H1 (cell line): ENCODE measurements around the gene MSL1. TPM values are rescaled to one million over a fixed set of nuclear protein-coding genes. Genes with fewer than 3 reads are reported as not detected.

ENCODE experiments used
- JUN ChIP-seq: IDR thresholded peaks from 2 replicates; pipeline ENCODE4 v1.6.1; 2011; ENCODE audit warnings: low read depth, mild to moderate bottlenecking, improper control_type of control experiment, low read length
- POLR2AphosphoS5 ChIP-seq: IDR thresholded peaks from 2 replicates; pipeline ENCODE4 v1.6.1; 2011; ENCODE audit warnings: low read depth, low read length
- ZNF274 ChIP-seq: IDR thresholded peaks from 2 replicates; pipeline ENCODE4 v1.7.0; 2012; ENCODE audit warnings: low read length, borderline replicate concordance; ENCODE audit errors: extremely low read depth
- polyA plus RNA-seq, 7 experiments: library from polyadenylated mRNA; depleted of rRNA in 3 of 7; stranded (reverse) in 5 of 7; unstranded in 2 of 7; fragments of >200 nt in 5 of 7; fragments of 200-250 nt in 2 of 7; gene quantifications; 1 replicate in 5 of 7; 2 replicates in 1 of 7; 4 replicates in 1 of 7; pipeline versions ENCODE4 v1.2.1 to v1.2.3, GENCODE V29; 2011 to 2013; ENCODE audit warnings: missing spikeins in 2 of 7, mixed read lengths in 2 of 7
- total RNA-seq: library from RNA; stranded (reverse); fragmentation: NEBNext Ultra II Directional; extraction: Animal tissue kit (Norgen Biotek cat#: 25700); gene quantifications from 2 replicates; pipeline ENCODE4 v1.2.1, GENCODE V29; 2021
- TF ChIP-seq, protein P1 (sequence below): IDR thresholded peaks from 2 replicates; pipeline ENCODE4 v1.6.1; 2012; ENCODE audit warnings: low read length, inconsistent platforms
- TF ChIP-seq, protein P2 (sequence below): fragments of 300-600 bp; sonication (generic); IDR thresholded peaks from 2 replicates; pipeline ENCODE4 v1.7.1; 2012; ENCODE audit warnings: low read length, moderate library complexity, mild to moderate bottlenecking, inconsistent platforms; ENCODE audit not compliant: insufficient replicate concordance
- TF ChIP-seq, protein P3 (sequence below): IDR thresholded peaks from 2 replicates; pipeline ENCODE4 v1.6.1; 2012; ENCODE audit warnings: inconsistent platforms

The MSL1 gene
- total and polyA plus RNA-seq, 2 of the 8 experiments (the other 6 are each of a cell fraction or from before 2014, with no cell fraction given) = 24.1 to 66.5 TPM

DNA sequence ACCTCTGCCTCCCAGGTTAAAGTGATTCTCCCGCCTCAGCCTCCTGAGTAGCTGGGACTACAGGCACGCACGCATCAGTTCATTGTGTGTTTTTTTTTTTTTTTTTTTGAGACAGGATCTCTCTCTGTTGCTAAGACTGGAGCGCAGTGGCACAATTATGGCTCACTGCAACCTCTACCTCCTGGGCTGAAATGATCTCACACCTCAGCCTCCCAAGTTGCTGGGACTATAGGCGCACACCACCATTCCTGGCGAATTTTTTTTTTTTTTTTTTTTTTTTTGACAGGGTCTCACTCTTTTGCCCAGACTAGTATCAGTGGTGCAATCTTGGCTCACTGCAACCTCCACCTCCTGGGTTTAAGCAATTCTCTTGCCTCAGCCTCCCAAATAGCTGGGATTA is 37.7 kb downstream of the MSL1 start (continued):
- TF ChIP-seq, protein P1, sequence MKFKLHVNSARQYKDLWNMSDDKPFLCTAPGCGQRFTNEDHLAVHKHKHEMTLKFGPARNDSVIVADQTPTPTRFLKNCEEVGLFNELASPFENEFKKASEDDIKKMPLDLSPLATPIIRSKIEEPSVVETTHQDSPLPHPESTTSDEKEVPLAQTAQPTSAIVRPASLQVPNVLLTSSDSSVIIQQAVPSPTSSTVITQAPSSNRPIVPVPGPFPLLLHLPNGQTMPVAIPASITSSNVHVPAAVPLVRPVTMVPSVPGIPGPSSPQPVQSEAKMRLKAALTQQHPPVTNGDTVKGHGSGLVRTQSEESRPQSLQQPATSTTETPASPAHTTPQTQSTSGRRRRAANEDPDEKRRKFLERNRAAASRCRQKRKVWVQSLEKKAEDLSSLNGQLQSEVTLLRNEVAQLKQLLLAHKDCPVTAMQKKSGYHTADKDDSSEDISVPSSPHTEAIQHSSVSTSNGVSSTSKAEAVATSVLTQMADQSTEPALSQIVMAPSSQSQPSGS = no peak
- no peak for TF ChIP-seq JUN
- TF ChIP-seq, protein P2, sequence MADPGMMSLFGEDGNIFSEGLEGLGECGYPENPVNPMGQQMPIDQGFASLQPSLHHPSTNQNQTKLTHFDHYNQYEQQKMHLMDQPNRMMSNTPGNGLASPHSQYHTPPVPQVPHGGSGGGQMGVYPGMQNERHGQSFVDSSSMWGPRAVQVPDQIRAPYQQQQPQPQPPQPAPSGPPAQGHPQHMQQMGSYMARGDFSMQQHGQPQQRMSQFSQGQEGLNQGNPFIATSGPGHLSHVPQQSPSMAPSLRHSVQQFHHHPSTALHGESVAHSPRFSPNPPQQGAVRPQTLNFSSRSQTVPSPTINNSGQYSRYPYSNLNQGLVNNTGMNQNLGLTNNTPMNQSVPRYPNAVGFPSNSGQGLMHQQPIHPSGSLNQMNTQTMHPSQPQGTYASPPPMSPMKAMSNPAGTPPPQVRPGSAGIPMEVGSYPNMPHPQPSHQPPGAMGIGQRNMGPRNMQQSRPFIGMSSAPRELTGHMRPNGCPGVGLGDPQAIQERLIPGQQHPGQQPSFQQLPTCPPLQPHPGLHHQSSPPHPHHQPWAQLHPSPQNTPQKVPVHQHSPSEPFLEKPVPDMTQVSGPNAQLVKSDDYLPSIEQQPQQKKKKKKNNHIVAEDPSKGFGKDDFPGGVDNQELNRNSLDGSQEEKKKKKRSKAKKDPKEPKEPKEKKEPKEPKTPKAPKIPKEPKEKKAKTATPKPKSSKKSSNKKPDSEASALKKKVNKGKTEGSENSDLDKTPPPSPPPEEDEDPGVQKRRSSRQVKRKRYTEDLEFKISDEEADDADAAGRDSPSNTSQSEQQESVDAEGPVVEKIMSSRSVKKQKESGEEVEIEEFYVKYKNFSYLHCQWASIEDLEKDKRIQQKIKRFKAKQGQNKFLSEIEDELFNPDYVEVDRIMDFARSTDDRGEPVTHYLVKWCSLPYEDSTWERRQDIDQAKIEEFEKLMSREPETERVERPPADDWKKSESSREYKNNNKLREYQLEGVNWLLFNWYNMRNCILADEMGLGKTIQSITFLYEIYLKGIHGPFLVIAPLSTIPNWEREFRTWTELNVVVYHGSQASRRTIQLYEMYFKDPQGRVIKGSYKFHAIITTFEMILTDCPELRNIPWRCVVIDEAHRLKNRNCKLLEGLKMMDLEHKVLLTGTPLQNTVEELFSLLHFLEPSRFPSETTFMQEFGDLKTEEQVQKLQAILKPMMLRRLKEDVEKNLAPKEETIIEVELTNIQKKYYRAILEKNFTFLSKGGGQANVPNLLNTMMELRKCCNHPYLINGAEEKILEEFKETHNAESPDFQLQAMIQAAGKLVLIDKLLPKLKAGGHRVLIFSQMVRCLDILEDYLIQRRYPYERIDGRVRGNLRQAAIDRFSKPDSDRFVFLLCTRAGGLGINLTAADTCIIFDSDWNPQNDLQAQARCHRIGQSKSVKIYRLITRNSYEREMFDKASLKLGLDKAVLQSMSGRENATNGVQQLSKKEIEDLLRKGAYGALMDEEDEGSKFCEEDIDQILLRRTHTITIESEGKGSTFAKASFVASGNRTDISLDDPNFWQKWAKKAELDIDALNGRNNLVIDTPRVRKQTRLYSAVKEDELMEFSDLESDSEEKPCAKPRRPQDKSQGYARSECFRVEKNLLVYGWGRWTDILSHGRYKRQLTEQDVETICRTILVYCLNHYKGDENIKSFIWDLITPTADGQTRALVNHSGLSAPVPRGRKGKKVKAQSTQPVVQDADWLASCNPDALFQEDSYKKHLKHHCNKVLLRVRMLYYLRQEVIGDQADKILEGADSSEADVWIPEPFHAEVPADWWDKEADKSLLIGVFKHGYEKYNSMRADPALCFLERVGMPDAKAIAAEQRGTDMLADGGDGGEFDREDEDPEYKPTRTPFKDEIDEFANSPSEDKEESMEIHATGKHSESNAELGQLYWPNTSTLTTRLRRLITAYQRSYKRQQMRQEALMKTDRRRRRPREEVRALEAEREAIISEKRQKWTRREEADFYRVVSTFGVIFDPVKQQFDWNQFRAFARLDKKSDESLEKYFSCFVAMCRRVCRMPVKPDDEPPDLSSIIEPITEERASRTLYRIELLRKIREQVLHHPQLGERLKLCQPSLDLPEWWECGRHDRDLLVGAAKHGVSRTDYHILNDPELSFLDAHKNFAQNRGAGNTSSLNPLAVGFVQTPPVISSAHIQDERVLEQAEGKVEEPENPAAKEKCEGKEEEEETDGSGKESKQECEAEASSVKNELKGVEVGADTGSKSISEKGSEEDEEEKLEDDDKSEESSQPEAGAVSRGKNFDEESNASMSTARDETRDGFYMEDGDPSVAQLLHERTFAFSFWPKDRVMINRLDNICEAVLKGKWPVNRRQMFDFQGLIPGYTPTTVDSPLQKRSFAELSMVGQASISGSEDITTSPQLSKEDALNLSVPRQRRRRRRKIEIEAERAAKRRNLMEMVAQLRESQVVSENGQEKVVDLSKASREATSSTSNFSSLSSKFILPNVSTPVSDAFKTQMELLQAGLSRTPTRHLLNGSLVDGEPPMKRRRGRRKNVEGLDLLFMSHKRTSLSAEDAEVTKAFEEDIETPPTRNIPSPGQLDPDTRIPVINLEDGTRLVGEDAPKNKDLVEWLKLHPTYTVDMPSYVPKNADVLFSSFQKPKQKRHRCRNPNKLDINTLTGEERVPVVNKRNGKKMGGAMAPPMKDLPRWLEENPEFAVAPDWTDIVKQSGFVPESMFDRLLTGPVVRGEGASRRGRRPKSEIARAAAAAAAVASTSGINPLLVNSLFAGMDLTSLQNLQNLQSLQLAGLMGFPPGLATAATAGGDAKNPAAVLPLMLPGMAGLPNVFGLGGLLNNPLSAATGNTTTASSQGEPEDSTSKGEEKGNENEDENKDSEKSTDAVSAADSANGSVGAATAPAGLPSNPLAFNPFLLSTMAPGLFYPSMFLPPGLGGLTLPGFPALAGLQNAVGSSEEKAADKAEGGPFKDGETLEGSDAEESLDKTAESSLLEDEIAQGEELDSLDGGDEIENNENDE = no peak
- no peak for TF ChIP-seq ZNF274
- no peak for TF ChIP-seq POLR2AphosphoS5
- TF ChIP-seq, protein P3, sequence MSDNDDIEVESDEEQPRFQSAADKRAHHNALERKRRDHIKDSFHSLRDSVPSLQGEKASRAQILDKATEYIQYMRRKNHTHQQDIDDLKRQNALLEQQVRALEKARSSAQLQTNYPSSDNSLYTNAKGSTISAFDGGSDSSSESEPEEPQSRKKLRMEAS = no peak
